ENCODE measurements around the gene CDK6.

The CDK6 gene

DNA sequence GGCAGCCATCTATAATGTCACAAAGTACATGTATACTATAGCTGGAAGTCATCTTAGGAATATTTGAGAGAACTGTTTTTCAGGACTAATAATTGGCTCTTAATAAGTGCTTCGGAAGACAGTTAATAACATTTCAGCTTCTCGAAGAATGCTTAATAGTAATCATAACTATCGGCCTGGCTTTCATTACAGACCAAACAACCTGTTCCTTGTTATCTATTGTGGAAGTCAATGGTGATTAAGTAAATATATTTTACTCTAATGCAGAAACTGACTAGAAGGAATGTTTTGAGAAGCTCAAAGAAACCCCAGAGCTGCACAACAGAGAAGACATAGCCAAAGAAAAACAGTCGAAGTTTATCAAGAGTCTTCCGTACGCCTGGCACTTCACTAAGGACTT is 139.4 kb downstream of the CDK6 start:
- Histone ChIP-seq H3K9ac (no peak overlapping the region), H3K79me2 (peaks cover 19% of the 10 kb centered on the region), H3K9me3 (ENCODE audit: control insufficient read depth, low read length) (no peaks in the 10 kb centered on the region), H3K4me3 (ENCODE audit: low read depth, low read length) (no peak overlapping the region), H3K36me3 (ENCODE audit: control insufficient read depth, insufficient read depth, low read length) (no peaks in the 10 kb centered on the region), H3K27ac (no peak overlapping the region), H3K27me3 (ENCODE audit: control insufficient read depth, insufficient read depth, low read length) (no peaks in the 10 kb centered on the region), H3K4me2 (ENCODE audit: low read length) (no peak overlapping the region), H2AFZ (no peak overlapping the region), H3K4me1 (peaks cover 5% of the 10 kb centered on the region)
- TF ChIP-seq, protein P1, sequence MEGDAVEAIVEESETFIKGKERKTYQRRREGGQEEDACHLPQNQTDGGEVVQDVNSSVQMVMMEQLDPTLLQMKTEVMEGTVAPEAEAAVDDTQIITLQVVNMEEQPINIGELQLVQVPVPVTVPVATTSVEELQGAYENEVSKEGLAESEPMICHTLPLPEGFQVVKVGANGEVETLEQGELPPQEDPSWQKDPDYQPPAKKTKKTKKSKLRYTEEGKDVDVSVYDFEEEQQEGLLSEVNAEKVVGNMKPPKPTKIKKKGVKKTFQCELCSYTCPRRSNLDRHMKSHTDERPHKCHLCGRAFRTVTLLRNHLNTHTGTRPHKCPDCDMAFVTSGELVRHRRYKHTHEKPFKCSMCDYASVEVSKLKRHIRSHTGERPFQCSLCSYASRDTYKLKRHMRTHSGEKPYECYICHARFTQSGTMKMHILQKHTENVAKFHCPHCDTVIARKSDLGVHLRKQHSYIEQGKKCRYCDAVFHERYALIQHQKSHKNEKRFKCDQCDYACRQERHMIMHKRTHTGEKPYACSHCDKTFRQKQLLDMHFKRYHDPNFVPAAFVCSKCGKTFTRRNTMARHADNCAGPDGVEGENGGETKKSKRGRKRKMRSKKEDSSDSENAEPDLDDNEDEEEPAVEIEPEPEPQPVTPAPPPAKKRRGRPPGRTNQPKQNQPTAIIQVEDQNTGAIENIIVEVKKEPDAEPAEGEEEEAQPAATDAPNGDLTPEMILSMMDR (IDR thresholded peaks at IDR 0.05) = no peak

DNA sequence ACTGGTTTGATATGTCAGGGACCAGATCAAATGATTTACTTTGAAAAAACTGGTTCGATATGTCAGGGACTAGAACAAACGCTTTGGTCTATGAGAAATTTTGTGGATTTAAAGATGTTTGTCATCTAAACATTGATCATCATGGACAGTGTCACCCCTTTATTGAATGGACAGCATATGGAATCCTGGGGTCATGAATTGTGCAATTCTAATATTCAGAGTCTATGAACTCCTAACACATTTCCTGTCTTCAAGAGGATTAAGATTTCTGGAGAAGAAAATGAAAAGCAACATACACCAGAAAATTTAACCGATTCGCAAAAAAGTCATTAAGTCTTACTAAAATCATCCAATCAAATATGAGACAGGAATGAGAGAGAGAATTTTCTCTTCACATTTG is 139.8 kb downstream of the CDK6 start:
- no peak overlapping the region for H3K4me3 ChIP-seq (ENCODE audit: low read depth, low read length)
- H3K4me2 ChIP-seq (ENCODE audit: low read length) = no peak overlapping the region

DNA sequence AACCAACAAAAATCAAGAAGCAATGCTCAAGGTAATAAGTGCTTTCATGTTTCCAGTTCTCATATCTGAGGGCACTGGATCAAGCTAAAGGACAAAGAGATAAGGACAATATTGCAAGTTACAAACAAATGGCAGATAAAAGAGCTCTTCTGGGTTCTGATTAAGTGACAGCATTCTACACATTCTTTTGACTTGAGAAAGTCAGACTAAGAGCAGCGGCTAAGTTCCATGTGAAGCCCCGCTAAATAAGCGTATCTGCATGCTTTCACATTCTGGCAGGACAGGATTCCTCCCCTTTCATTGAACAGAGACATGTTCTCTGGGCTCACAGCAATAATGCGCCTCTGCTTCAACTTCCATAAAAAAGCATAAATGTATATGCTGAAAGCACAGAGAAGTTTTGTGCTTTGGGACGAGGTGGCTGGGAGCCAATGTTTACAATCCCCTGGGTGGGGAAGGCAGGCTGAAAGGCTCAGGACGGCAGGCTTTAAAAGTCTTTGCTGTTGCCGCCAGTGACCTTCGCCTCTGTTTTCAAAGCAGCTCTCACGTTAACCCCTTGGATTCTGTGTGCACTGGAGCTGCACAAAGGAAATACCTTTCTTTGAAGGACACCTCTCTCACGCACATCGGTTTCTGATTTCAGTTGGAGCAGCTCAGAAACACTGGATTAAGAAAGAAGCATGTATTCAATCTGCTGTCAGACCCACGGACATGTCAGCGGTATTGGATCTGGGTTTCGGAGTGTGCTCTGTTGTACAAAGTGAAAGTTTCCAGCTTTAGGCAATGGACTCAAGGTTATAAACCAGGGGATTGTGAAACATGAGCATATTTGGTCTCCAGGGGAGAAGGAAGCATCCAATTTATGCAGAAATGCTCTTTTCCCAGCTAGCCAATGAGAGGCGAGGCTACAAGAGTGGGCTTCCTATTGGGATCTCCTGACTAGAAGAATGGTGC is 140.8 kb downstream of the CDK6 start:
- no peaks in the 10 kb centered on the region for H3K36me3 ChIP-seq (ENCODE audit: control insufficient read depth, insufficient read depth, low read length)
- peak overlapping the region; percentile 37 for H3K4me3 ChIP-seq (ENCODE audit: low read depth, low read length)
- no peaks in the 10 kb centered on the region for H3K9me3 ChIP-seq (ENCODE audit: control insufficient read depth, low read length)
- TF ChIP-seq, protein P1 (IDR thresholded peaks at IDR 0.05) = no peak
- H3K9ac ChIP-seq = peak overlapping the region; percentile 20
- no peaks in the 10 kb centered on the region for H3K27me3 ChIP-seq (ENCODE audit: control insufficient read depth, insufficient read depth, low read length)
- peaks cover 28% of the 10 kb centered on the region for H3K79me2 ChIP-seq
- H2AFZ ChIP-seq = peak overlapping the region; percentile 73
- peak overlapping the region; percentile 73 for H3K4me2 ChIP-seq (ENCODE audit: low read length)
- H3K4me1 ChIP-seq = peaks cover 5% of the 10 kb centered on the region
- H3K27ac ChIP-seq = peak overlapping the region; percentile 85

More for the DNA sequence above, 139.8 kb downstream of the CDK6 start:
- Histone ChIP-seq H2AFZ (no peak overlapping the region), H3K4me1 (peaks cover 5% of the 10 kb centered on the region), H3K36me3 (ENCODE audit: control insufficient read depth, insufficient read depth, low read length) (no peaks in the 10 kb centered on the region), H3K79me2 (peaks cover 22% of the 10 kb centered on the region), H3K9me3 (ENCODE audit: control insufficient read depth, low read length) (no peaks in the 10 kb centered on the region), H3K27ac (peak overlapping the region; percentile 85), H3K9ac (no peak overlapping the region), H3K27me3 (ENCODE audit: control insufficient read depth, insufficient read depth, low read length) (no peaks in the 10 kb centered on the region)
- TF ChIP-seq, protein P1 (IDR thresholded peaks at IDR 0.05) = no peak

DNA sequence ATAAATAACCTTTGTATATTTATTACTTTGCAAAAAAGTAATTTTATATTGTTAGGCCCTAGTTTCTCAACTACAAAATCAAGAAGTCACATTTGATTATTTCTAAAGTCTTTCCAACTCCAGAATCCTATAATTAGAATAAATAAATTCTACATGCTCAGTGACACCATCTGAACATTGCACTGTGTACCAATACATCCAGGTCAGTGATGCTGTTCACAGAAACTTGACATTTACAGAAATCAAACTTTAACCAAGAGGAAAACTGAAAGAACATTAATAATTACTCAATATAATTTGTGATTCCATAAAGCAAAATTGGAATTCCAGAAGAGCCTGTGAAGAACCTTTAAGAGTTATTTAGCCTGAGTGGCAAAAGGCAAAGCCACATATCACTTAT is 142.2 kb downstream of the CDK6 start:
- TF ChIP-seq, protein P1 (IDR thresholded peaks at IDR 0.05) = no peak
- Histone ChIP-seq H3K79me2 (peaks cover 36% of the 10 kb centered on the region), H3K4me3 (ENCODE audit: low read depth, low read length) (no peak overlapping the region), H2AFZ (no peak overlapping the region), H3K9ac (no peak overlapping the region), H3K4me1 (peaks cover 5% of the 10 kb centered on the region), H3K36me3 (ENCODE audit: control insufficient read depth, insufficient read depth, low read length) (no peaks in the 10 kb centered on the region), H3K27ac (no peak overlapping the region), H3K27me3 (ENCODE audit: control insufficient read depth, insufficient read depth, low read length) (no peaks in the 10 kb centered on the region), H3K4me2 (ENCODE audit: low read length) (no peak overlapping the region), H3K9me3 (ENCODE audit: control insufficient read depth, low read length) (no peaks in the 10 kb centered on the region)
